Thyroid gland (tissue), 4 donors: ENCODE measurements around the gene CAGE1. TPM values are rescaled to one million over a fixed set of nuclear protein-coding genes. Genes with fewer than 3 reads are reported as not detected.
A peak's percentile ranks its signal among the peaks of the same experiment; 100 is the strongest.

ENCODE experiments used
- DNase-seq, 2 donors: peaks; one replicate each; pipeline ENCODE4 v3.0.0-alpha.2; 2019
- H3K27ac ChIP-seq, 3 donors: fragments of 200-600 bp; sonication (generic); 1 replicate in 2 of 3; 2 replicates in 1 of 3; pipeline ENCODE4 v1.5.1; 2016 to 2019; ENCODE audit warnings: mild to moderate bottlenecking in 1 of 3, moderate library complexity in 1 of 3
- H3K27me3 ChIP-seq: fragments of 200-600 bp; sonication (generic); one replicate; pipeline ENCODE4 v1.5.1; 2019
- H3K36me3 ChIP-seq, 2 donors: fragments of 200-600 bp; sonication (generic); one replicate each; pipeline ENCODE4 v1.5.1; 2016 to 2019
- H3K4me1 ChIP-seq, 2 donors: fragments of 200-600 bp; sonication (generic); one replicate each; pipeline ENCODE4 v1.5.1; 2017 to 2019
- H3K4me3 ChIP-seq, 3 donors: fragments of 200-600 bp; sonication (generic); replicated peaks in 1 of 3; 1 replicate in 2 of 3; 2 replicates in 1 of 3; pipeline ENCODE4 v1.5.1; 2016; ENCODE audit warnings: mild to moderate bottlenecking in 1 of 3
- H3K9me3 ChIP-seq: fragments of 200-600 bp; sonication (generic); one replicate; pipeline ENCODE4 v1.5.1; 2017
- CTCF ChIP-seq, 6 experiments: fragments of 200-600 bp in 3 of 6; fragments of 450-650 bp in 3 of 6; sonication (generic) in 3 of 6; IDR thresholded peaks; one replicate each; pipeline ENCODE4 v1.5.1; 2016 to 2019; ENCODE audit warnings: antibody characterized with exemption in 6 of 6, mild to moderate bottlenecking in 2 of 6, inconsistent platforms in 1 of 6, moderate library complexity in 1 of 6
- POLR2A ChIP-seq, 2 donors: fragments of 450-650 bp; IDR thresholded peaks; one replicate each; pipeline ENCODE4 v1.6.1; 2017; ENCODE audit warnings: antibody characterized with exemption in 2 of 2, mild to moderate bottlenecking in 2 of 2, moderate library complexity in 1 of 2
- whole genome bisulfite sequencing, 2 donors: methylation state at CpG; one replicate each; pipeline ENCODE4 v1.1.5; 2017; 5-methylcytosine and 5-hydroxymethylcytosine counted together
- intact Hi-C: fragments of 100-400 bp; cut with DNase I; formaldehyde crosslinking; loops from one replicate; pipeline ENCODE4 v1.15.1; 2023
- total RNA-seq, 4 donors: library from RNA; depleted of rRNA; stranded (reverse); fragments of >200 nt; gene quantifications; one replicate each; pipeline ENCODE4 v1.2.3, GENCODE V29; 2016

The CAGE1 gene
- total RNA-seq, 4 donors from 2014 or later, result 0.20 TPM; not detected in 3

- 92 to 93% methylated on average over 6 of the region's 6 CpGs for WGBS, 2 donors
- no peak for DNase-seq
- H3K9me3 ChIP-seq, result no peaks in the 10 kb centered on the region
- H3K27me3 ChIP-seq, result no peaks in the 10 kb centered on the region
- no peak overlapping the region for H3K27ac ChIP-seq
- H3K4me1 ChIP-seq, result peaks cover 11 to 22% of the 10 kb centered on the region in 2 donors
- no peak overlapping the region for H3K4me3 ChIP-seq
- intact Hi-C loops, result loop anchor here (5.0 kb wide), 1 partner anchor 115 kb away; no protein-coding TSS in a partner anchor
- TF ChIP-seq CTCF (IDR thresholded peaks at IDR 0.05) (no peak), POLR2A (IDR thresholded peaks at IDR 0.05) (no peak)
- peaks cover 4 to 28% of the 10 kb centered on the region in 2 donors for H3K36me3 ChIP-seq
Measured at GRCh38 chr6:7392402-7392801, 2.9 kb upstream of the CAGE1 start.

GRCh38 chr6:7391151-7391550 is 1.6 kb upstream of the CAGE1 start:
- no peak for DNase-seq
- H3K27me3 ChIP-seq, result no peaks in the 10 kb centered on the region
- peaks cover 4 to 21% of the 10 kb centered on the region in 2 donors for H3K36me3 ChIP-seq
- WGBS, 2 donors, result 87 to 89% methylated on average over 4 of the region's 4 CpGs
- no peak for TF ChIP-seq POLR2A (IDR thresholded peaks at IDR 0.05)
- TF ChIP-seq CTCF (IDR thresholded peaks at IDR 0.05), result no peak
- intact Hi-C loops, result loop anchor here (2.0 to 5.0 kb wide), 2 partner anchors 78 to 114 kb away; partner anchors contain the start of gene SSR1
- no peak overlapping the region for H3K27ac ChIP-seq
- H3K9me3 ChIP-seq, result no peaks in the 10 kb centered on the region
- H3K4me3 ChIP-seq, result no peak overlapping the region
- H3K4me1 ChIP-seq, result peaks cover 11 to 22% of the 10 kb centered on the region in 2 donors

- H3K27me3 ChIP-seq, result no peaks in the 10 kb centered on the region
- intact Hi-C loops, result loop anchor here (2.0 to 5.0 kb wide), 2 partner anchors 78 to 113 kb away; partner anchors contain the start of gene SSR1
- H3K27ac ChIP-seq, result peak overlapping the region; percentile 38 to 88 (median 85)
- H3K4me3 ChIP-seq, result peak overlapping the region; percentile 43 to 86 (median 78)
- no peaks in the 10 kb centered on the region for H3K9me3 ChIP-seq
- no peak for DNase-seq
- peaks cover 11 to 22% of the 10 kb centered on the region in 2 donors for H3K4me1 ChIP-seq
- no peak for TF ChIP-seq POLR2A (IDR thresholded peaks at IDR 0.05)
- TF ChIP-seq CTCF (IDR thresholded peaks at IDR 0.05), result no peak
- H3K36me3 ChIP-seq, result peaks cover 4 to 15% of the 10 kb centered on the region in 2 donors
- WGBS, 2 donors, result 5 to 6% methylated on average over 14 of the region's 14 CpGs
Measured at GRCh38 chr6:7390226-7390878, 810 bp upstream of the CAGE1 start.

GRCh38 chr6:7389162-7389450 is 436 bp downstream of the CAGE1 start:
- Histone ChIP-seq H3K4me3 (peak overlapping the region; percentile 43 to 86 (median 78)), H3K27ac (peak overlapping the region; percentile 58 to 88 (median 85)), H3K4me1 (peaks cover 11 to 22% of the 10 kb centered on the region in 2 donors), H3K27me3 (no peaks in the 10 kb centered on the region), H3K9me3 (no peaks in the 10 kb centered on the region), H3K36me3 (peaks cover 2 to 5% of the 10 kb centered on the region in 2 donors)
- TF ChIP-seq POLR2A (IDR thresholded peaks at IDR 0.05) (no peak), CTCF (IDR thresholded peaks at IDR 0.05) (no peak)
- intact Hi-C loops, result no loop called here
- DNase-seq, result peak; percentile 82 to 85
- 0% methylated on average over 9 to 11 of the region's 11 CpGs for WGBS, 2 donors

GRCh38 chr6:7381092-7381491 is 8.4 kb downstream of the CAGE1 start:
- WGBS, 2 donors, result 52 to 67% methylated on average over 1 of the region's 1 CpG
- H3K27ac ChIP-seq, result no peak overlapping the region
- no peak overlapping the region for H3K4me3 ChIP-seq
- no peaks in the 10 kb centered on the region for H3K4me1 ChIP-seq
- no peaks in the 10 kb centered on the region for H3K9me3 ChIP-seq
- DNase-seq, result no peak
- H3K27me3 ChIP-seq, result no peaks in the 10 kb centered on the region
- no peaks in the 10 kb centered on the region for H3K36me3 ChIP-seq
- intact Hi-C loops, result no loop called here
- TF ChIP-seq CTCF (IDR thresholded peaks at IDR 0.05) (no peak), POLR2A (IDR thresholded peaks at IDR 0.05) (no peak)
